GM08714 (cell line): ENCODE measurements around the gene DNPEP.
"Not testable (repeated sequence)": the region's sequence is repeated elsewhere in the genome, so short reads cannot be mapped to it uniquely, and the experiment has no call there.

Experiments
- H3K4me3 ChIP-seq: fragments of 200-500 bp; sonication (Bioruptor generic); 2 replicates; pipeline ENCODE4 v1.5.1; 2014; ENCODE audit warnings: mild to moderate bottlenecking, low read length, inconsistent platforms
- ZNF274 ChIP-seq: IDR thresholded peaks from 2 replicates; pipeline ENCODE4 v1.6.1; 2012; ENCODE audit warnings: mild to moderate bottlenecking, low read depth, low read length

DNPEP gene

DNA sequence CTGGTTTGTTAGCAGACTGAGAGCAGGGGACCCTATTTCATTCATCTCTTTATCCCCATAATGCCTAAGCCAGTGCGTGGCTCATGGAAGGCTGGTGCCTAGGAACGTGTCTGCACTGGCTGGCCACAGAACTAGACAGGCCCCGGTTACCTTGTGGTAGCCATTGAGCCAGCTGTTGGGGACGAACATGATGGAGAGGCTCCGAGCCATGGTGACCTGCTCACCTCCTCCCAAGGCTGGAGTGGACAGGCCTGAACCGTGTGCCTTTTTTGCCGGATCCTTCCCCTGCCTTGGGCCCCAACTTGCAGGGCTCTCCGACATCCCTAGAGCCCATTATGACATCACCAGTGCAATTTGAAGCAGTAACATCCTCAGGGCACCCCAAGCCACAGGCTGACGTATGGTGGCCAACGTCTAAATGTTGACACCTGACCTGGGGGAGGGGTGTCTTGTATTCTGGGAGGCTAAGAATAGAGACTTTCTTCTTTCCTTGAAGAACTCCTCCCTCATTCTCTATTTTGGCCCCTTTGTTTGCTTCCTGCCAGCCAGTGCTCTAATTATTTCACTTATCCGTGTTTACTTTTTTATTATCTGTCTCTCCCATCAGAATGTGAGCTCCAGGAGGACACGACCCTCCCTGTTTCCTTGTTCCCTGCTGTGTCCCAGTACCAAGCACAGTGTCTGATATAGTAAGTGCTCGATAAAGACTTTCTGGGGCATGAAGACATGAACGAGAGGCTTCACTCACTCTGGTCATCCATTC lies 12.2 kb upstream of the DNPEP start:
- no peak for TF ChIP-seq ZNF274

DNA sequence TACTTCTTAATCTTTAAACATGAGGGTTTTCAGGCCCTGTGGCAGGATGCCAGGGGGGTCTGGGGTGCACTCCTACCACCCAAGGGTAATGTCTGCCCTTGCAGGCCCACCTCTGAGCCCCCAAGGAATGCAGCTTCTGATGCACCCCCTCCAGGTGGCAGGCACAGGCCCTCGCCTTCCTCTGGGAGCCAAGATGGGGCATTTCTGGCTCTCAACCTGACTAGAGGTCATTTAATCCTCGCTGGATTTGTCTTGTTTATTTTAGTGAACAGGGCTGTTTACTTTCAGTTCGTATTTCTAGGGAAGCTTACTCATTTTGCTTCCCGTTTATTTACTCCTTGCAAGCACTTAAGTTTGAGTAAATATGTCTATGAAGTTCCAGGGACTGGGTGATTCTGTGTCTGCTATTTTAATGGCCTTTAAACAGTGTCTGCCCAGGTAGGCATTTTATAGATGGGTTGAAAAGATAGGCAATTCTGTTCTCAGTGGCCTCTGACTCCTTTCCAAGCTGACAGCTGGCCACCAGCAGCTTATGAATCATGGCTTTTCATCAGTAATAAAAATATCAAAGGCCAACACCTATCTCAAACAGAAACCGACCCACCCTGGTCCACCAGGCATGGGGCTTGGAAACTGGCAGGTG lies 11.1 kb upstream of the DNPEP start:
- no peak for TF ChIP-seq ZNF274
- no peak overlapping the region for H3K4me3 ChIP-seq

More for the DNA sequence above, 12.2 kb upstream of the DNPEP start:
- H3K4me3 ChIP-seq = no peak overlapping the region

DNA sequence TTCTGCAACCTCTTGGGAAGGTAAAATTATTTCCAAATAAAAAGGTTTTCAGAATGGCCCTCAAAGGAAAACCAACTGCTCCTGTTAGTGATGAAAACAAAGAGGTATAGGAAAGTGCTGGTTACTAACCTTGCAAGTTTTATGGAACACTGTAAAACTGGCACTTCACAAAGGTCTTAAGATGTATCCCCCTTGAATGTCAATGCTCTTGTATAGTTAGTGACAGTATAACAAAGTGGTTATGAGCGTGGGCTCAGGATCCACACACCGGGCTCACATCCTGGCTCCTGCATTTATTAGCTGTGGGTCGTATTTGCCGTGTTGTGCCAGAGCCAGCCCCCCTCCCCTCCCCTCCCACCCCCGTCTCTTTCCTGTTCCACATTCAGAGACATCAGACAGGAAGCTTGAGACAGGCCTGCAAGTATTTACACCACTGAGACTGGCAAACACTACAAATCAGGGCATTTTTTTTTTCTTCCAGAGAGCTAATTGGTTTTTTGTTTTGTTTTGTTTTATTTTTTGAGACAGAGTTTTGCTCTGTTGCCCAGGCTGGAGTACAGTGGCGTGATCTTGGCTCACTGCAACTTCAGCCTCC lies 9.2 kb upstream of the DNPEP start:
- TF ChIP-seq ZNF274 = no peak
- H3K4me3 ChIP-seq = no peak overlapping the region

DNA sequence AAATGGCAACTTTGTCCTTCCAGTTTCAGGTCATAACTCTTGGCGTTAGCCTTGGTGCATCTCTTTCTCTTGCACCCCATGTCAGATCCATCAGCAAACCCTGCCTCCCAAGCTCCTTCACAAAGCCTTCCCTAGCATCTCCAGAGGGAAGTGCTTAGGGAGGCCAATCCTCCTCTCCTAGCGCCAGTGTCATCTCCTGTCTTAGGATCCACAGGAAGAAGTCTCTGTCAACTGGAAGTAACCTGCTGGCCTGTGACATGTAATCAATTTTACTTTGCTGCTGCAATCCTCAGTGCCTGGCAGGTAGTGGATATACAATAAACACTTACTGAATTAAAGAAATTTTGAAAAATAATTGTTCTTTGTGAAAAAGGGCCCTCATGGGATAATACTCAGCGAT lies 7.9 kb upstream of the DNPEP start:
- TF ChIP-seq ZNF274 = no peak
- no peak overlapping the region for H3K4me3 ChIP-seq

DNA sequence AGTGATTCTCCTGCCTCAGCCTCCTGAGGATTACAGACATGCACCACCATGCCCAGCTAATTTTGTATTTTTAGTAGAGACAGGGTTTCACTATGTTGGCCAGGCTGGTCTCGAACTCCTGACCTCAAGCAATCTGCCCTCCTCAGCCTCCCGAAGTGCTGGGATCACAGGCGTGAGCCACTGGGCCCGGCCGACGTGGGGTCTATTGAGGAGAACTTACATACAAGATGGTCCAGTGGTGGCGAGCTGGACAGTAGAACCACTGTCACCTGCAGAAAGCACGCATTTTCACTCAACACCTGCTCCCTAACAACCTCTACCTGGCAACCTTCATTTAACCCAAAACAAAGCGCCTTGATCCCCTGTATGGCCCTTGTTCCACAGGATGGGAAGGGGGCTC lies 7.3 kb upstream of the DNPEP start:
- H3K4me3 ChIP-seq = not testable (repeated sequence)

DNA sequence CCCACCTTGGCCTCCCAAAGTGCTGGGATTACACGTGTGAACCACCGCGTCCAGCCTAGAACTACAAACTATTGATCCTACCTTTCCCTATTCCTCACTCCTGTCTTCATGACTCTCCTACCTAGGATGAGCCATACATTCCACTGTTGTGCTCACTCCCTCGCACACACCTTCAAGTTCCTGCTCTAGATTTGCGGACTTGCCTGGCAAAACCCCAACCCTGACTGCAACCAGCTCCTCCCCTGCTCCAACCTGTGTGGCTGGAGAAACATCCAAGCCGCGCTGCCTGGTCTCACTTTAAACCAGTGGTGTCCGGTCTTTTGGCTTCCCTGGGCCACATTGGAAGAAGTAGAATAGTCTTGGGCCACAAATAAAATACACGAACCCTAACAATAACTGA lies 5.0 kb upstream of the DNPEP start:
- TF ChIP-seq ZNF274 = no peak
- no peak overlapping the region for H3K4me3 ChIP-seq

DNA sequence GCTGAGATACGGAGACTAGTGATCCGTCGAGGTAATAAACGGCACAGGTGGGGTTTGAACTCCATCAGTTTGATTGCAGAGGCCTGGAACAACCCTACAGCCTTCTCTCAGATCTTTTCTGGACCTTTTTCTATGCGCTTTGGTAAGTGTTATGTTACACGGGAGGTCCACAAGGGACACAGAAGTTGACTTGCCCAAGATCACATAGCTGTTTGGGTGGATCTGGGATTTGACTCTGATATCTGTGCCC lies 1.1 kb upstream of the DNPEP start:
- H3K4me3 ChIP-seq = peak overlapping the region; percentile 68; the same call in 1 of the 2 replicates
- TF ChIP-seq ZNF274 = no peak

DNA sequence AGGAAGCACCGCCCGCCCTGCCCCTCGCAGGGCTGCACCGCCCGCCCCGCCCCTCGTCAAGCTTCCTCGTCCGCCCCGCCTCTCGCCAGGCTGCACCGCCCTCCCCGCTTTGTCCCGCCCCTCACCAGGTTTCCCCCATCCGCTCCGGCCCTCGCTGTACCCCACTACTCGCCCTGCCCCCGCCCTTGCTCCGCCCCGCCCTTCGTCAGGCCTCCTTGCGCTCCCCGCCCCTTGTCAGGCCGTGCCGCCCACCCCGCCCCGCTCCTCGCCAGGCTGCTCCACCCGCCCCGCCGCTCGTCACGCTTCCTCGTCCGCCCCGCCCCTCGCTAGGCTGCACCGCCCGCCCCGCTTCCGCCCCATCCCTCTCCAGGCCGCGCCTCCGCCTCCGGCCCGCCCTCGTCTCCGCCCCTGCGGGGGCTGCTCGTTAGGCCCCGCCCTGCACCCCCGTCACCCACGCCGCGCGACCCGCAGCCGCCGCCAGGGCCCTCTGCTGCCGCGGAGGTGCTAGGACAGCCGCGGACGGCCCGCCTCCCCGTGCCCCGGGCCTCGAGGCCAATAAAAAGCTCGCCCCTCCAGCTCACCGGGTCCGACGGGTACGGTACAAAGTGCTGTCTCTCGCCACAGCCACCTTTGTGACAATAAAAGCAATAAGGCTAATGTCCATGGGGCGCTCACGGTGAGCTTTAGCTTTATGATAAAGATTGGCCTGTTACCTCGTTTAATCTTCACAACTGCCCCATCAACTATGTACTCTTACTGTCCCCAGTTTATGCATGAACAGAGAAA lies 602 bp upstream of the DNPEP start:
- peak overlapping the region; percentile 68; the same call in 1 of the 2 replicates for H3K4me3 ChIP-seq
- TF ChIP-seq ZNF274 = no peak

DNA sequence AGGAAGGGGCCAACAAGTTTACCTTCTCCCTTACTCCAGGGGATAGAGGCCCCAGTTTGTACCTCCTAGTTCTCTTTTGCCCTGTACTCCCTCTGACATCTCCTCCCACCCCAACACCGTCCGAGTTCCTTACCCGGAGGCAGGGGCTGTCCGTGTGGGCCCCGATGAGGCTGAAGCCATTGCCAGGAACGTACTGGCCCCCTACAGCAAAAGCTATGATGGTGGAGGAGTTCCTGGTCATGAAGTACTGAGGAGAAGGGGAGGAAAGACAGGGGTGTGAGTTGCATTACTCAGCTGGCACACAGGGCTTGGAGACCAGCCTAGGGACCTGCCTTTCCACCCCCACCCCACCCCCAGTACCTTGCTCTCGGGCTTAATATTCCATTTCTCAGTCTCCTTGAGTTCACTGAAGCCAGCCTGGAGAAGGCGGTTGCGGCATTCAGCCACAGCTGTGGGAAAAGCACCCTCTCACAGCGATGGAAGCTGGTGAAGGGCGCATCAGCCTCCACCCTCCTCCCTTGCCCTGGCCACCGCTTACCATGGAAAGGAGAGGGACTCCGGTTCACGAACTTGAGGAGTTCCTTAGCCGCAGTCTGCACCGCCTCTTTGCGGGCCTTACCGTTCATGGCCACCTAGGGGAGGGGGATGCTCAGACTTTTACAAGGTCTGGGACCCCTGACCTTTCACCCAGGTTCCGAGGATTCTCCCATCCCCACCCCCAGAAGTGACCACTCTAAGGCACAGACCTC lies 1.0 kb downstream of the DNPEP start:
- TF ChIP-seq ZNF274 = no peak
- H3K4me3 ChIP-seq = peak overlapping the region; percentile 91

DNA sequence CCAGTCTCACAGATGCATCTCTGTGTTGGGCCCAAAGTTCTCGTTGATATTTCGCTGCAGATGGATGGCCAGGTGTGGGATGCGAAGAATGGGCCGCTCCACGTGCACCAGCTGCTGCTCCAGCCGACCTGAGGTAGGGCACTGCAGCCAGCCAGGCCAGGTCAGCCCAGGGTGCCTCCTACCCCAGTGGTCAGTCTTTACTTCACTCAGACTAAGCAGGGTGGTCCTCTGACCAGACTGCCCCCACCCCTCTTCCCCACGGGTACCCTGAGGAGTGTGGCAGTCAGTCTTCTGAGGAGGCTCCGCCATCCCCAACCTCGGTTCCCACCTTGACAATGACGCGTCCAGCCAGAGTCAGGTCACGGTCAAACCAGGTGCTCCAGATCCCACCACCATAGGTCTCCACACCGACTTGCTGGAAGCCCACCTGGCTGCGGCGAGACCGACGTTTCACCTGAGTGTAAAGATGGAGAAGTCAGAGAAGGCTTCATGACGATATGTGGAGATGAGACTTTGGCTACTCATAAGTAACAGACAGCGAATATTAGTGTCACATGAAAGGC lies 1.7 kb downstream of the DNPEP start:
- H3K4me3 ChIP-seq = no peak overlapping the region
- TF ChIP-seq ZNF274 = no peak

DNA sequence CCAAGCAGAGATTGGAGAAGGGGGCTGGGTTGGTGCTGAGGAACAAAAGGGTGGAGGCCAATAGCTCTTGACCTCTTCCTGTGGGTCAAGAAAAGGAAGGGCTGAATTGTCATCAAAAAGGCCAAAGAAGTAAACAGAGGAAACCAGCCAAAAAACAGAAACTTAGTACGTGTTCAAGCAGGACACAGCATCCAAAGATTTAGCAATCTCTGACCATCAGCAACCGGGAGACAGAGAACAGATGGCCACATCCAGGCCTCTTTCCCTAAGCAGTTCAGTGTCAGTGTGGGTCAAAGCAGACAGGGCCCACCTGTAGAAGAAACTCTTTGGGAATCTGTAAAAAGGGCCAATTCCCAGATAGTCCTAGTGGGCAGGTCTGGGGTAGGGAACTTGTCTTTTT lies 2.9 kb downstream of the DNPEP start:
- no peak overlapping the region for H3K4me3 ChIP-seq
- TF ChIP-seq ZNF274 = no peak

DNA sequence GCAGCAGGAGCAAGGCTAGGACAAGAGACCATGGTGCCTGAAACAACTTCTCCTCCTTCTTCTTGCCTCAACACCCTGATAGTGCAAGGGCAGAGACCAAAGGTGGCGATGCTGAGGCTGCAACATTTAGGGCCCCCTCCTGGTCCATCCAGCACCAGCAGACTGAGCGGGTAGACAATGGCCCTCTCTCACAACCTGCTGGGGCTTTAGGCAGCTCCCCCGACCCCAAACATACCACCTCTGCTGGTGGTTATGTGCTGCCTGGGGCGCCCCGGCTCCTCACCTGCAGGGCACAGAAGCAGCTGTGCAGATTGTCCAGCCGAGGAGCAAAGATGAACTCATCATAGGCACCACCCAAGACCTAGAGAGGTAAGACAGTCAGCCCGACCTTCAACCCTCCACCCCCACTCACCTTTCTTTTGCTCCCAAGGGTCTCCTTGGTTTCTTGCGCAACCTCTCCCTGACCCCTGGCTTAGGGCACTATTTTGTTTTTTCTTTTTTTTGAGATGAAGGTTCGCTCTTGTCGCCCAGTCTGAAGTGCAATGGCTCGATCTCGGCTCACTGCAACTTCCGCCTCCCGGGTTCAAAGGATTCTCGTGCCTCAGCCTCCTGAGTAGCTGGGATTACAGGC lies 3.5 kb downstream of the DNPEP start:
- no peak for TF ChIP-seq ZNF274
- H3K4me3 ChIP-seq = no peak overlapping the region

DNA sequence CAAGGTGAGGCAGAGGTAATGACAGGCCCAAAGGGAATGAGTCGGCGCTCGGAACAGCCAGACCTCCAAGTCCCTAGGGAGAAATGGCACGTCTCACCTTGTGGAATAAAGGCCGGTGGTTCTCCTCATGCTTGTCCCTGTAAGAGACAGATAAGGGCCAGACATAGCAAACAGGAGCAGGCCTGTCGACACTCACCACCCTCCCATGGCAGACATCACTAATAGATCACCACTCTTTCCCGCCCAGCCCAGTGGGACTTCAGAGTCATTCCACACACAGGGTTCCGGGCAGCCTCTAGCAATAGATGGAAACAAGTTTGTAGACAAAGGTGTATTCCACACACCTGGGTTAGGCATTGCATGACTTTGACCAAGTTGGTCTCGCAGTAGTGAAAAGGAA lies 6.3 kb downstream of the DNPEP start:
- TF ChIP-seq ZNF274 = no peak
- no peak overlapping the region for H3K4me3 ChIP-seq

DNA sequence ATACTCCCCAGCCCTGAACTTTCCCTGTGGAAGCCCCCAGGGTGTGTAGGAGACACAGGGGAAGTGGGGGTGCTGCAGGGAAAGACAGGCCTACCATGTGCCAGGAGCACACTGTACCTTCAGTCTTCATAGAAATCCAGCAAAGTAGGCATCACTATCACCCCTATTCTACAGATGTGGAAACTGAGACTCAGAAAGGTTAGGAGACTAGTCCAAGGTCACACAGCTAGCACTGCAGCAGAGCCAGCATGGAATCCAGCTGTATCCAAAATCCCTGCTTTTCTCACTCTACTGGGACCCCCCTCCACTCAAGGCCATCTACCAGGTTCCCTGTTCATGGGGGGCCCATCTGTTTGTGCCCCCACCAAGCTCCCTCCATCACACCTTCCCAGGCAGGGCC lies 6.8 kb downstream of the DNPEP start:
- TF ChIP-seq ZNF274 = no peak
- H3K4me3 ChIP-seq = no peak overlapping the region
